LNCAP (cell line): ENCODE measurements around the gene AMPH.

ENCODE experiments used
- TF ChIP-seq, protein P1 (sequence below): fragments of 450-650 bp; IDR thresholded peaks from 2 replicates; pipeline ENCODE4 v1.5.1; 2017; ENCODE audit warnings: mild to moderate bottlenecking

Gene AMPH

DNA sequence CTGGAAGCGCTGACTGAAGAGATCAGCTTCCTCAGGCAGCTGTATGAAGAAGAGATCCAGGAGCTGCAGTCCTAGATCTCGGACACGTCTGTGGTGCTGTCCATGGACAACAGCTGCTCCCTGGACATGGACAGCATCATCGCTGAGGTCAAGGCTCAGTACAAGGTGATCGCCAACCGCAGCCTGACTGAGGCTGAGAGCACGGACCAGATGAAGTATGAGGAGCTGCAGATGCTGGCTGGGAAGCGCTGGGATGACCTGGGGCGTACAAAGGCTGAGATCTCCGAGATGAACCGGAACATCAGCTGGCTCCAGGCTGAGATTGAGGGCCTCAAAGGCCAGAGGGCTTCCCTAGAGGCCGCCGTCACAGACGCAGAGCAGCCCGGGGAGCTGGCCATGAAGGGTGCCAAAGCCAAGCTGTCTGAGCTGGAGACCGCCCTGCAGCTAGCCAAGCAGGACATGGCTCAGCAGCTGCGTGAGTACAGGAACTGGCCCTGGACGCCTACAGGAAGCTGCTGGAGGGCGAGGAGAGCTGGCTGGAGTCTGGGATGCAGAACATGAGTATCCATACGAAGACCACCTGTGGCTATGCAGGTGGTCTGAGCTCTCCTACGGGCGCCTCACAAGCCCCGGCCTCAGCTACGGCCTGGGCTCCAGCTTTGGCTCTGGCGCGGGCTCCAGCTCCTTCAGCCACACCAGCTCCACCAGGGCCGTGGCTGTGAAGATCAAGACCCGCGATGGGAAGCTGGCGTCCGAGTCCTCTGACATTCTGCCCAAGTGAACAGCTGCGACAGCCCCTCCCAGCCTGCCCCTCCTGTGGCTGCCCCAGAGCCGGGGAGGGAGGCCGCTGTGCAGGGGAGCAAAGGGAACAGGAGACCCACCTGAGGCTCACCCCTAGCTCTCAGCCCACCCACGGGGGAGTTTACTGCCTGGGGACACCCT, 24.9 kb upstream of the AMPH start:
- TF ChIP-seq, protein P1, sequence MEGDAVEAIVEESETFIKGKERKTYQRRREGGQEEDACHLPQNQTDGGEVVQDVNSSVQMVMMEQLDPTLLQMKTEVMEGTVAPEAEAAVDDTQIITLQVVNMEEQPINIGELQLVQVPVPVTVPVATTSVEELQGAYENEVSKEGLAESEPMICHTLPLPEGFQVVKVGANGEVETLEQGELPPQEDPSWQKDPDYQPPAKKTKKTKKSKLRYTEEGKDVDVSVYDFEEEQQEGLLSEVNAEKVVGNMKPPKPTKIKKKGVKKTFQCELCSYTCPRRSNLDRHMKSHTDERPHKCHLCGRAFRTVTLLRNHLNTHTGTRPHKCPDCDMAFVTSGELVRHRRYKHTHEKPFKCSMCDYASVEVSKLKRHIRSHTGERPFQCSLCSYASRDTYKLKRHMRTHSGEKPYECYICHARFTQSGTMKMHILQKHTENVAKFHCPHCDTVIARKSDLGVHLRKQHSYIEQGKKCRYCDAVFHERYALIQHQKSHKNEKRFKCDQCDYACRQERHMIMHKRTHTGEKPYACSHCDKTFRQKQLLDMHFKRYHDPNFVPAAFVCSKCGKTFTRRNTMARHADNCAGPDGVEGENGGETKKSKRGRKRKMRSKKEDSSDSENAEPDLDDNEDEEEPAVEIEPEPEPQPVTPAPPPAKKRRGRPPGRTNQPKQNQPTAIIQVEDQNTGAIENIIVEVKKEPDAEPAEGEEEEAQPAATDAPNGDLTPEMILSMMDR, result no peak

DNA sequence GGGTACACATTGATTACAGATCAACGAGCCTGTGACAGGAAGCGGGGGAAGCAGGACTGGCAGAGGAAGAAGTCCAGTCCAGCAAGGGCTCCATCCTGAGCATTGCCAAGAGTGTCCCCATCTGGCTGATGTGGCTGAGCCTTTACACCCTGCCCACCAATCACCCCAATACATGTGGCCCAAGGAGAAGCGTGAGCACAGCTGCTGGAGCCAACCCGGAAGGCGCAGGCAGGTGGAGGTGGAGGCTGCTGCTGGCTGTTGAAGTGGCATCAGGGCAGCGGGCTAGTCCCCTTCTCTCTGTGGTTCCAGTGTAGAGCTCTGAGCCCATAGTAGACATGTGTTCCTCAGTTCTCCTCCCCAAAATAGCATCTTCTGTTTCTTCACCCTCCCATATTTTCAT, 6.8 kb upstream of the AMPH start:
- TF ChIP-seq, protein P1, result no peak

DNA sequence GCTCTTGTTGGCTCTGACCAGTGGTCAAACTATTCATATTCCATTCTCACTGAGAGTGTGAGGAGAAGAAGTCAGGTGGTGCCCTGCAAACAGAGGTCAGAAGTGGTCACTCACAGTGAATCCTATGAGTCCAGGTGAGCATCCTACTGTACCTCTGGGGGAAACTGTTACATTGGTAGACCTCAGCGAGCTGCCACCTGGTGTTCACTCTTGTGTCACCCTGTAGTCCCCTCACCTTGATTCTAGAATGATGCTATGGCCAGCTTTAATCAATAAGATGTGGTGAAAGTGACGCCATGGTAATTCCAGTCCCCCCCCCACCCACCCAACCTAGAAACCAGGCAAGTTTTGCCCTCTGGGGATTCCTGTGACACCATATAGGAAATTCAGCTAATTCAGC, 1.2 kb upstream of the AMPH start:
- TF ChIP-seq, protein P1, result no peak

DNA sequence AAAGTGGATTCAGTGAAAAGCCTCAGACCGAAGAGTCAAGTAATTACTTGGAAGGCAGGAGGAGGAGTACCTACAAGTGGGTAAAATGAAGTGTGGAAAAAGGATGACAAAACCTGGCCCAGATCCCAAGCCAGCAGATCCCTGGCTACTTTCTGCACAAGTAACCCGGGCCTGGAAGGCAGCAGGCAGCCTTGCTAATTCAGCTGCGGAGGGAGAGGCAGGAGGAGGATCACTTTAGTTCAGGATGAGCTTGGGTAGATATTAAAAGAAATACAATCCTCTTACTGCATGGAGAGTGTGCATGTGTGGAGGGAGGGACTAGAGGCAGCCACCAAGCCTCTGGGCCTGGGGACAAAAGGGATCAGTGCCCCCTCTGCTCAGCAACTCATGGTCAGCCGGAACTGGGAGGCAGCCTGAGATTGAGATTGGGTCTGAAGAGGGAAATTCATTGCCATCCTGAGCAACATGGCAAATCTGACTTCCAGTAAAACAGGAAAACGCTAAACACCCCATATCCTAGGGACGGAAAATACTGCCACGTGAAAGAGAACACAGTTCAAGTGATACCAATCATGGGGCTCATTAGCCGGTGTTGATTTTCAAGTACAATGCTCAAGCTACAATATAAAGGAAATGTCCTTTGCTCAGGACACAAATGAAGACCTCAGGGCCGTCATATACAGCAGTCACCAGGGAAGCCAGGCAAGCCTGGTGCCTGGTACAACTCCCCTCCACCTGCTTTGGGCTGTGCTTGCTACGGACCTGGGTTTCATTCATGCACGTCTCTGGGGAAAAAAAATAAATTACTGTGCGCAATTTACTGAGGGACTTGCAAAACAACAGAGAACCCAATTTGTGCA, 1.3 kb downstream of the AMPH start:
- TF ChIP-seq, protein P1, result no peak

DNA sequence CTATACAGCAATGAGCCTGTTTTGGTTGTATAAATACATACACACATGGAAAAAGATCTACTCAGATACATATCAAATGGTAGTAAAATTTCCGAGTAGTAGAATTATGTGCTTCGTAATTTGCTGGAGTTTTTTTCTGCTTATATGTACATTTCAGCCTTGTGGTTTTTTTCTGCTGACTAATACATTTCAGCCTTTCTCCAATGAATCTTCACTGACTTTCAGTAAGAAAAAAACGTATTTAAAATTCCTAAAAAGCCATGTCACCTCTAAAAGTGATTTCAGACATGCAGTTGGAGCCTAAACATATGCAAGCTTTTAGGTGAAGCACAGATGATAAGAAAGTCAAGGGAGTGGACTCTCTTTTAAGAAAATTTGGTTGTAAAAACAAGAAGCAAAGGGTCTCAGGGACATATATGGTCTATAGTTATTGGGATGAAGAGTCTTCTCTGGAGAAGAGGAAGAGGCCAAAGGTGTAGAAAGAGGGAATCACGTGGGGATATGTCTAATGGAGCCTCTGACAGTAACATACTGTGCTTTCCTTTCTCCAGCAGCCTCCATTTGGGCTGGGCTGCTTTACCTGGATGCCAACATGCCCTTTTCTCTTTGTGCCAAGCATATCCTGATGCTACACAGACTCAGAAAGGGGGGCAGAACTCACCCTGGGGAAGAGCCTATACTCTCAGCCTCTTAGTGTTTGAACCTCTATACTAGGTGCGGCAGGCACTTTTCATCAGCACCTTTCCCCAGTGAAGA, 2.4 kb downstream of the AMPH start:
- TF ChIP-seq, protein P1, result no peak

DNA sequence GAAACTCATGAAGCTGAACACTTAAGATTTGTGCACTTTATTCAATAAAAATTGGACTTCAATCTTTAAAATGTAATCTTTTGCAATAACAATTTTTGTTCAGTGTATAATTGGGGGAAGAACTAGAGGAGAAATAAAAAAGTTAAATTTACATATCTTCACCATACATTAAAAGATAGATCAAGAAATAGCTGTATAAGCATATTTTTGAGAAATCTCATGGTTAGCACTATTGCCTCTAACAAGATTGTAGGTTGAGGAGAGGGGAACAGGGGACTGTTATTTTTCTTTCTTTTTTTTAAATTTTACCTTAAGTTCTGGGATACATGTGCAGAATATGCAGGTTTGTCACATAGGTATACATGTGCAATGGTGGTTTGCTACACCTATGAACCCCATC, 5.3 kb downstream of the AMPH start:
- TF ChIP-seq, protein P1, result no peak

DNA sequence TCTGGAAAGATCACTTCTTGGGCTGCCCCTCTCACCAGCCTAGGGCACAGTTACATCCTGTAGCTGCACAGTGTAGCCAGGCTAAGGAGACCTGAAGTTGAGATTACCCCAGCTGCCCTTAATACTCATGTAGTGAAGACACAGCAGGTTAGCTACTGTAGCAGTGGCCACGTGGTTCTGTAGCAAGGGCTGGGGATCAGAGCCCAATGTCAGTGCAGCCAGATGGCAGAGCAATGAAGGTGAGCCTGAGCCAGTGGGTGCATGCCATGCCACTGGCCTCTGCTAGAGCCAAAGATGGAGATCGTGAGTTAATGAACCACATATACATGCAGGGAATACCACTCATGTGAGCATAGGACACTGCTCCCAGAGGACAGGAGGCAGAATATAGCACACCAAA, 15.5 kb downstream of the AMPH start:
- TF ChIP-seq, protein P1, result no peak
